Effector memory CD4-positive, alpha-beta T cell (primary cell): ENCODE results near the gene ZDHHC19.
"Not testable (repeated sequence)": the region's sequence is repeated elsewhere in the genome, so short reads cannot be mapped to it uniquely, and the experiment has no call there.

Source experiments
- DNase-seq, 3 donors: peaks; one replicate each; pipeline ENCODE4 v3.0.0-alpha.2; 2020
- H3K27ac ChIP-seq: 2 replicates; pipeline ENCODE4 v1.7.0; 2013; ENCODE audit warnings: mild to moderate bottlenecking, low read length, moderate library complexity; ENCODE audit not compliant: insufficient read depth, poor library complexity, severe bottlenecking
- H3K27me3 ChIP-seq: replicated peaks from 2 replicates; pipeline ENCODE4 v1.7.0; 2013; ENCODE audit warnings: mild to moderate bottlenecking, low read length; ENCODE audit not compliant: insufficient read depth, control insufficient read depth, poor library complexity, severe bottlenecking
- H3K36me3 ChIP-seq: 2 replicates; pipeline ENCODE4 v1.7.0; 2013; ENCODE audit warnings: mild to moderate bottlenecking, low read length, moderate library complexity; ENCODE audit not compliant: control insufficient read depth, insufficient read depth
- H3K4me1 ChIP-seq: 2 replicates; pipeline ENCODE4 v1.7.0; 2013; ENCODE audit warnings: low read length, mild to moderate bottlenecking; ENCODE audit not compliant: control insufficient read depth, insufficient read depth, poor library complexity, severe bottlenecking
- H3K4me3 ChIP-seq: 2 replicates; pipeline ENCODE4 v1.7.0; 2013; ENCODE audit warnings: low read length, low read depth, mild to moderate bottlenecking; ENCODE audit not compliant: insufficient read depth, poor library complexity, severe bottlenecking
- H3K9me3 ChIP-seq: 2 replicates; pipeline ENCODE4 v1.7.0; 2013; ENCODE audit warnings: mild to moderate bottlenecking, low read length, moderate library complexity; ENCODE audit not compliant: control insufficient read depth

The ZDHHC19 gene

DNA sequence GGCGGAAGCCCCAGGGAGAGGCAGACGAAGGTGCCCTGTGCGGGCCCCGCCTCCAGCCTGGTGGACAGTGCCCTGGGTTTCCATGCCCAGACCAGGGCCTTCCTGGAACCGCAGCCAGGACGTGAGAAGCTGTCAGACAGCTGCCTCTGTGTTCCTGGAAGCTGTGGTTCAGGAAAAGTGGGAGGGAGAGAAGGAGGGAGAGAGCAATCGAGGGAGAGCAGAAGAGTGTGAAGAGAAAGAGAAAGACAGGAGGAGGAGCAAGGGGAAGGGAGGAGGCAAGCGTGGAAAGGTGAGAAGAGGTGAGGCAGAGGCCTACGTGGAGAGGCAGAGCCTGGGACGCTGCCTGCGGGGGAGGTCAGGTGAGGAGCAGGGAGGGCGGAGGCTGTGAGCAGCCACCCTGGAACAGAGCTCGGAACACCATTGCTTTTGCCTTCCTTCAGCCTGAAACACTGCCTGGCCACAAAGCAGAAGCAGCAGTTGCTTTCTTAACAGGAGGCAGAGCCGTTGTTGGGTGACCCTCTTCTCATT lies 18.6 kb downstream of the ZDHHC19 start:
- H3K36me3 ChIP-seq: no peaks in the 10 kb centered on the region
- peaks cover 23% of the 10 kb centered on the region for H3K4me1 ChIP-seq
- DNase-seq: no peak
- H3K9me3 ChIP-seq: no peaks in the 10 kb centered on the region
- peak overlapping the region; percentile 81 for H3K27ac ChIP-seq
- H3K27me3 ChIP-seq: no peaks in the 10 kb centered on the region
- H3K4me3 ChIP-seq: peak overlapping the region; percentile 7

DNA sequence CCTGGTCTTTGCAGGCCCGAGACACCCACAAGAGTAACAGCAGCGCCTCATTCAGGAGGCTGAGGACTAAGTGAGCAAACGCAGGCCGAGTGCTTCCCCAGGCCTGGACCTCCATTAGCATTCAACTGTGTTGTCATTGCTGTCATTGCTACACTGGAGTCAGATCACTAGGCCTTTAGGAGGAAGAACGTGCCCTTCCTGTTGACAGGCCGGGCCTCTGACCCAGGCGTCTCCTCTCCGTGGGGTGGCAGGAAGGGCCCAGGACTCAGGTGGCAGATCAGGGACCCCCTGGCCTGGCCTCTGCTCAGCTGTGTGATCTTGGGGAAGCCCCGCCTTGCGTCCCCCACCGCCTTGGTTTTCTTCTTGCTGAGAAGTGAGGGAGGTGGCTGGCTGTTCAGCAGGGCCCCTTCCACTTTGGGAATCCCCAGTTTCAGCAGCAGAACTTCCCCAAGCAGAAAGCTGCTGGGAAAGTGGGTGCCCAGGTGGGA lies 19.1 kb downstream of the ZDHHC19 start:
- no peaks in the 10 kb centered on the region for H3K36me3 ChIP-seq
- H3K4me3 ChIP-seq: no peak overlapping the region
- H3K9me3 ChIP-seq: no peaks in the 10 kb centered on the region
- H3K27ac ChIP-seq: peak overlapping the region; percentile 81
- DNase-seq: peak in 2 of 3 donors; percentile 45 to 48
- peaks cover 25% of the 10 kb centered on the region for H3K4me1 ChIP-seq
- H3K27me3 ChIP-seq: no peaks in the 10 kb centered on the region

DNA sequence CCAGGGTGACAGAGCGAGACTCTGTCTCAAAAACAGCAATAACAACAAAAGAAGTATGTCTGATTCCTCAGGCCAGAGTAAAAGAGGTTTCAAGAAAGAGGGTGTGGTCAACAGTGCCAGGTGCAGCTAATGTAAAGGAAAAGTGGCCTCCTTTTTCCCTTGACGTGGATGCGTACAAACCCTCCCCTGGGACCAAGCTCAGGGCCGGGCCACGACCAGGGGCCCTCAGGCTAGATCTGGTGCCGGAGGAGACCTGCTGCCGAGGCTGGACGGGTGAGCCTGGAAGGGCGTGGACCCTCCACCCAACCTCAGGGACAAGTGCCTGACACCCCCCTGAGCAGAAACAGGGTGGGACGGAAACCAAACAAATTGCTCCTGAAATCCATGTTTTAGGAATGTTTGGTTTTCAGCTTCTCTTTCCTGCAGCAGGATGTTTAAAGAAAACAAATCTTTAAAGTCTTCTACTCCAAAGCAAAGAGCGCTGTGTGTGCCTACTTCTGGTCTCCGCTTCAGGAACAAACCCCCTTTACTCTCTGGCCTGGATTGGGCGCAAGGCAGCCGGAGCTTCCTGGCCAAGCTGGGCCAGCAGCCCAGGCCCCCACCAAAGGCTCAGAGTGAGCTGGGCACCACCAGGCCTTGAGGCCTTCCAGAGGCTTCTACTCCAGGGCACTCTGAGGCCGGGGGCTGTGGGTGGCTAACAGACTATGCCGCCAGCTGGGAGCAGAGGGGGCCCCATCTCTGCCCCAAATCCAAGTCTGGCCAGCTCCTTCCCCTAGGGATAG lies 21.4 kb downstream of the ZDHHC19 start:
- Histone ChIP-seq H3K4me1 (peaks cover 21% of the 10 kb centered on the region), H3K27me3 (no peaks in the 10 kb centered on the region), H3K9me3 (no peaks in the 10 kb centered on the region), H3K4me3 (no peak overlapping the region), H3K36me3 (no peaks in the 10 kb centered on the region), H3K27ac (no peak overlapping the region)
- no peak for DNase-seq

DNA sequence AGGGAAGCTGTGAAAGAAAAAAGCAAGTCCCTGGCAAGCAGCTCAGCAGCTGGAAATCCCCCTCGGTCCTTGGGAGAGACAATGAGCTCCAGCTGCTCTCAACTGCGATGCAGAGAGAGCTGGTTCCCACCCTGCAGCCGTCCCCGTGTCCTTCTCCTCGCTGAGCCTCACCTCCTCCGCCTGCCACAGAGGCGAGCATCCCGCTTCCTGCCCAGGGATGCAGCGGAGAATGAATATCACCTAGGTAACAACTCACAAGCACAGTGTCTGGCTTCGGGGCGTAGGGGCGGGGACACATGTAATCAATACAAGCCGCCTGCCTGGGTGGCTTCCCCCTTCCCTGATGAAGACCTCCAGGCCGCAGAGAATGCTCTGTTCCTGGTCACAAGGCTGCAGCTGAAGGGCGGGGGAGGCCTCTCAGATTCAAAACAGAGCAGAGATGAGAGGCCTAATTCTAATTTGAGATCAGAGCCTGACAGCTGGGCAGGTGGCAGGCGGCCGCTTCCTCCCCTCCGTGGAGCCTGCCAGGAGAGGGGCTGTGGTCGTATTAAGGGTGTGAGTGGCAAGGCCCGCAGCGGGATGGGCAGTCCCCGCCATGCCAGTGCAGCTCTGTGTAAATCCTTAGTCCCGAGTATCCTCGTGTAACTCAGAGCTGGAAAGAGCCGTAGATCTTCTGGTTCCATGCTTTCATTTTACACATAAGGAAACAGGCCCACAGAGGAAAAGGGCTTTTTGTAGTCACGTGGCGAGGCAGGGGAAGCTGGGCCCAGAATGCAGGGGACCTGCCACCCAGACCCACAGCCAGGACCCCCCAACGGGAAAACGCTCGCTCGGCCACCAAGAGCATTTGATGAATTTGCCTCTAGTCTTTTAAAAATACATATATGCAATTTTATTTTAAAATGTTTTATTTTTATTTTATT lies 24.3 kb downstream of the ZDHHC19 start:
- Histone ChIP-seq H3K36me3 (no peaks in the 10 kb centered on the region), H3K27ac (peak overlapping the region; percentile 43), H3K4me1 (peaks cover 14% of the 10 kb centered on the region), H3K27me3 (no peaks in the 10 kb centered on the region), H3K9me3 (no peaks in the 10 kb centered on the region), H3K4me3 (peak overlapping the region; percentile 22)
- DNase-seq: no peak

DNA sequence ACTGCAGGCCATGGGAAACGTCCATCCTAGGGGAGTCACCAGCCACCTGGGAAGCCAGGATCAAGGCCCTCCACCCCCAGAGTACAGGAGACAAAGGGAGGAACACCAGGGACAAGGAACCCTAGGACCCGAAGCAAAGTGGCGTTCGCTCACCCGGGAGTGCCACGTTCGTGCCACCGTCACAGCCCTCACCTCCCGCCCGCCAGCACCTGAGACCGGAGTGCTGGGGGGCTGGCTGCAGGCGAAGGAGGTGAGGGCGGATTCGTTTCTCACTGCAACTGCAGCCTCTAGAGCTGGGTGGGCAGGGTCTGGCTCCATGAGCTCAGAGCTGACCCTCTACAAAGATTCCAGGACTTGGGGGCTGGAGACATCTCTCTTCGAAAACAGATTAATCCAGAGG lies 26.3 kb downstream of the ZDHHC19 start:
- Histone ChIP-seq H3K4me3 (no peak overlapping the region), H3K27ac (no peak overlapping the region), H3K36me3 (no peaks in the 10 kb centered on the region), H3K4me1 (peaks cover 30% of the 10 kb centered on the region), H3K27me3 (no peaks in the 10 kb centered on the region), H3K9me3 (no peaks in the 10 kb centered on the region)
- no peak for DNase-seq

DNA sequence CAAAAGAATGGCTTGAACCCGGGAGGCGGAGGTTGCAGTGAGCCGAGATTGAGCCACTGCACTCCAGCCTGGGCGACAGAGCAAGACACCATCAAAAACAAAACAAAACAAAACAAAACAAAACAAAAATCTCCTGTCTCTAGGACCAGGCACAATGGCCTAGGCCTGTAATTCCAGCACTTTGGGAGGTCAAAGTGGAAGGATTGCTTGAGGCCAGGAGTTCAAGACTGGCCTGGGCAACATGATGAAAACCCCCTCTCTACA lies 27.1 kb downstream of the ZDHHC19 start:
- not testable (repeated sequence) for H3K36me3 ChIP-seq, H3K27me3 ChIP-seq, DNase-seq, H3K27ac ChIP-seq, H3K4me3 ChIP-seq, H3K9me3 ChIP-seq
- peaks cover 37% of the 10 kb centered on the region for H3K4me1 ChIP-seq

DNA sequence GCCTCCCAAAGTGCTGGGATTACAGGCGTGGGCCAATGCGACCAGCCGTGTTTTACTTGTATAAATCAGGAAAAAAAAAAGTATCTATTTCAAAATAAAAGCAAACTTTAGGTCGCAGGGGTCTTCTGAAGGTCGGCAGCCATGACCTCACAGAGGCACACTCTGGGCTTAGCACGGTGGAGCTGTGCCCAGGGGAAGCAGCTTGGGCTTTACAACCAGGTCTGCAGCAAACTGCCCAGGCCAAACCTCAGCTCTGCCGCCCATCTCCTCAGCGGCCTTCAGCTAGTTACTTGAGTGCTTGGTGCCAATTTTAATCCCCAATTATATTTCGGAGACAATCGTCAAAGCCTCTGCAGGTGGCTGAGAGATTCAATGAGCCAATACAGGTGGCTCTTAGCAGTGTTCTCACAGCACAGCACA lies 30.1 kb downstream of the ZDHHC19 start:
- no peak for DNase-seq
- H3K27ac ChIP-seq: peak overlapping the region; percentile 78
- H3K4me1 ChIP-seq: peaks cover 36% of the 10 kb centered on the region
- H3K4me3 ChIP-seq: no peak overlapping the region
- no peaks in the 10 kb centered on the region for H3K9me3 ChIP-seq
- no peaks in the 10 kb centered on the region for H3K36me3 ChIP-seq
- H3K27me3 ChIP-seq: no peaks in the 10 kb centered on the region

DNA sequence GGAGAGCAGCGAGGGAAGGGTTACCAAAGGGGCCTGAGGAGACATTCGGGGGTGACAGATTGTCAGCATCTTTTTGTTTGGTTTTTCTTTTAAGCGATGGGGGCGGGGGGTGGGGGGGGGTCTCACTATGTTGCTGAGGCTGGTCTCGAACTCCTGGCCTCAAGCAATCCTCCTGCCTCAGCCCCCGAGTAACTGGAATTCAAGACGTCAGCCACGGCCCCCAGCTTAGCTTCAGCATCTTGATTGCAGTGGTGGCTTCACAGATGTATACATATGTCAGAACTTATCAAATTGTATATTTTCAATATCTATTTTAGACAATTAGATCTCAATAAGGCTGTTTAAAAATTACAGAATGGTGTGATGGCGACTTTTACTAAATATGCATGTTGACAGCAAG lies 30.9 kb downstream of the ZDHHC19 start:
- Histone ChIP-seq H3K27me3 (no peaks in the 10 kb centered on the region), H3K9me3 (no peaks in the 10 kb centered on the region), H3K4me3 (peak overlapping the region; percentile 23), H3K27ac (peak overlapping the region; percentile 78), H3K4me1 (peaks cover 36% of the 10 kb centered on the region), H3K36me3 (no peaks in the 10 kb centered on the region)
- no peak for DNase-seq

DNA sequence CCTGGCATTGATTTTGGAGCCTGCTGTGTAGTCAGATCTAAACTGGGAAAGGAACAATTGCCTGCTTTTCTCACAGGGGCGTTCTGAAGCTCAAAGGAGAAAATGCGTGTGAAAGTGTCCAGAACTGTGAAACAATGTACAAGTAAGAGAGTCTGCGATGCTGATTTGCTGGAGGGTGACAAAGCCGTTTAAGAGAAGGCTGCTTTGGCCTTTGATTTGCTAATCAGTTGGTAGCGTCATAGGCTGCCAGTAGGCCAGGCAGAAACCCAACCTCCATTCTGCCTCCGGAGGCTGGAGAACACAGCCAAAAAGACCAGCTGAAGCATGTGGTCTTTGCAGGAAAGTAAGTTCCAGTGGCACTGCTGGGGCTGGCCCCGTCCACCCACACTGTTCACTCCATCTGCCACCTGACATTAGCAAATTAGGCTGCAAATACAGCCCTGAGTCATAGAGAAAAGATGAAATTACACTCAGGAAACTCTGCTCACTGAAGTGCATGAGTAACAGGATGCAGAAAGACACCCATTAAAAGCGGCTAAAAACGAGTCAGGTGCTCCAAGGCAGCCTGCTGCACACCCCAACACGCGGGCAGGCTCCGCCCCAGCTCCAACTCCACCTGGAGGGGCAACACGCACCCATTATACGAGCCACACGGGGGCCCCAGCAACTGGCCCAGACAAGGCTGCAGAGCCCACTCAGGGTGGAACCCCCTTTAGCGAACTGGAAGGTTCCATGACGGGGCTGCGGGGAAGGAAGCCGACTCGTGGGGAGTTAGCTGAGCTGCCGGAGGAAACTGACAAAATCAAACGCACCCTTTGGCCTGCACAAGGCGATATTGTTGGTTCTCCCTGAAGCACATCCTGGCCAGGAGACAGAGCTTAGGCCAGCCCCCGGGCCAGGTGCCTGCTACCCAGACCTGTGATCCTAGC lies 31.6 kb downstream of the ZDHHC19 start:
- peaks cover 36% of the 10 kb centered on the region for H3K4me1 ChIP-seq
- DNase-seq: peak; percentile 63 to 75 (median 70)
- no peaks in the 10 kb centered on the region for H3K27me3 ChIP-seq
- H3K27ac ChIP-seq: peak overlapping the region; percentile 78
- H3K4me3 ChIP-seq: peak overlapping the region; percentile 23
- H3K36me3 ChIP-seq: no peaks in the 10 kb centered on the region
- H3K9me3 ChIP-seq: no peaks in the 10 kb centered on the region
